ENCODE data around the gene ENGASE.

DNA sequence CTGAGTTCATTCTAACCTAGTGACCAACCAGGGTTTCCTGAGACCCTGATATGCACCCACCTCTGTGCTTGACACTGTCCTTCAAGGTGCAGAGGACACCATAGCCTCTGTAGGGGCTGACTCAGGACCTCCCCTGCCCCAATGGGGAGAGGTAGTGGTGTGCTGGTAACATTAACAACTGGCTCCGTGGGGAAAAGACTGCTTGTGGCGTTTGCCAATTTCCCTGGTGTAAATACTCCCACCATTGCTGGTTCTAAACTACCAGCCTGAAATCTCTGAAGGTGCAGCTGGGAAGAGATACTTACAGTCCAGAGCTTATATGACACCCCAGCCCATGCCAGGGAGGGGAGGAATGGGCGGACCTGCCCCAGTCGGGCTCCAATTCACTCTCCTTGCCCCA, 54.9 kb downstream of the ENGASE start:
- TF ChIP-seq CTCF (IDR thresholded peaks at IDR 0.05) (no peak), EZH2 (IDR thresholded peaks at IDR 0.05) (no peak), EZH2phosphoT487 (IDR thresholded peaks at IDR 0.05) (no peak)

Measured in neural progenitor cell (in vitro differentiated cells).